ENCODE measurements around the gene GPC3. TPM values are rescaled to one million over a fixed set of nuclear protein-coding genes. Genes with fewer than 3 reads are reported as not detected.

The GPC3 gene
- total RNA-seq, 1 experiment from 2014 or later = not detected

- no peaks in the 10 kb centered on the region for H3K79me2 ChIP-seq (ENCODE audit: low read length)
- no peaks in the 10 kb centered on the region for H3K9me2 ChIP-seq (replicated peaks; ENCODE audit: insufficient read depth, low read length)
- H3K9ac ChIP-seq (ENCODE audit: low read length) = no peak overlapping the region
- no peaks in the 10 kb centered on the region for H4K20me1 ChIP-seq (ENCODE audit: insufficient read depth, low read depth, low read length)
- H3K4me2 ChIP-seq (ENCODE audit: low read depth, low read length, poor library complexity, severe bottlenecking) = no peak overlapping the region
- no peaks in the 10 kb centered on the region for H3K27me3 ChIP-seq (ENCODE audit: low read length)
- H3K4me1 ChIP-seq (ENCODE audit: low read length) = peaks cover 25% of the 10 kb centered on the region
- H3K9me3 ChIP-seq (ENCODE audit: low read length) = no peaks in the 10 kb centered on the region
- H3K36me3 ChIP-seq (ENCODE audit: insufficient read depth, low read length) = no peaks in the 10 kb centered on the region
- H3K27ac ChIP-seq (ENCODE audit: low read length) = no peak overlapping the region
- DNase-seq = no peak
- no peak overlapping the region for H2AFZ ChIP-seq (ENCODE audit: low read length)
- H3K4me3 ChIP-seq (ENCODE audit: low read length) = no peak overlapping the region
Measured at GRCh38 chrX:133681897-133682296, 303.5 kb downstream of the GPC3 start.

- no peak overlapping the region for H3K9ac ChIP-seq (ENCODE audit: low read length)
- H3K36me3 ChIP-seq (ENCODE audit: insufficient read depth, low read length) = no peaks in the 10 kb centered on the region
- DNase-seq = no peak
- no peaks in the 10 kb centered on the region for H3K79me2 ChIP-seq (ENCODE audit: low read length)
- no peaks in the 10 kb centered on the region for H3K27me3 ChIP-seq (ENCODE audit: low read length)
- H3K9me2 ChIP-seq (replicated peaks; ENCODE audit: insufficient read depth, low read length) = no peaks in the 10 kb centered on the region
- H3K27ac ChIP-seq (ENCODE audit: low read length) = no peak overlapping the region
- no peak overlapping the region for H3K4me2 ChIP-seq (ENCODE audit: low read depth, low read length, poor library complexity, severe bottlenecking)
- H4K20me1 ChIP-seq (ENCODE audit: insufficient read depth, low read depth, low read length) = no peaks in the 10 kb centered on the region
- no peak overlapping the region for H2AFZ ChIP-seq (ENCODE audit: low read length)
- no peak overlapping the region for H3K4me3 ChIP-seq (ENCODE audit: low read length)
- no peaks in the 10 kb centered on the region for H3K9me3 ChIP-seq (ENCODE audit: low read length)
- peaks cover 22% of the 10 kb centered on the region for H3K4me1 ChIP-seq (ENCODE audit: low read length)
Measured at GRCh38 chrX:133681421-133681820, 304.0 kb downstream of the GPC3 start.

- Histone ChIP-seq H3K4me3 (ENCODE audit: low read length) (no peak overlapping the region), H2AFZ (ENCODE audit: low read length) (no peak overlapping the region), H3K27me3 (ENCODE audit: low read length) (no peaks in the 10 kb centered on the region), H3K4me2 (ENCODE audit: low read depth, low read length, poor library complexity, severe bottlenecking) (no peak overlapping the region), H3K79me2 (ENCODE audit: low read length) (no peaks in the 10 kb centered on the region), H4K20me1 (ENCODE audit: insufficient read depth, low read depth, low read length) (no peaks in the 10 kb centered on the region), H3K4me1 (ENCODE audit: low read length) (no peaks in the 10 kb centered on the region), H3K9ac (ENCODE audit: low read length) (no peak overlapping the region), H3K9me3 (ENCODE audit: low read length) (no peaks in the 10 kb centered on the region), H3K36me3 (ENCODE audit: insufficient read depth, low read length) (no peaks in the 10 kb centered on the region), H3K9me2 (replicated peaks; ENCODE audit: insufficient read depth, low read length) (no peaks in the 10 kb centered on the region), H3K27ac (ENCODE audit: low read length) (no peak overlapping the region)
- no peak for DNase-seq
Measured at GRCh38 chrX:133677123-133678063, 308.0 kb downstream of the GPC3 start.

GRCh38 chrX:133676344-133677122 is 308.9 kb downstream of the GPC3 start:
- H3K79me2 ChIP-seq (ENCODE audit: low read length) = no peaks in the 10 kb centered on the region
- H3K9me3 ChIP-seq (ENCODE audit: low read length) = no peaks in the 10 kb centered on the region
- H2AFZ ChIP-seq (ENCODE audit: low read length) = no peak overlapping the region
- H3K27me3 ChIP-seq (ENCODE audit: low read length) = no peaks in the 10 kb centered on the region
- no peaks in the 10 kb centered on the region for H3K9me2 ChIP-seq (replicated peaks; ENCODE audit: insufficient read depth, low read length)
- H4K20me1 ChIP-seq (ENCODE audit: insufficient read depth, low read depth, low read length) = no peaks in the 10 kb centered on the region
- no peak overlapping the region for H3K27ac ChIP-seq (ENCODE audit: low read length)
- H3K4me1 ChIP-seq (ENCODE audit: low read length) = no peaks in the 10 kb centered on the region
- H3K4me2 ChIP-seq (ENCODE audit: low read depth, low read length, poor library complexity, severe bottlenecking) = no peak overlapping the region
- no peak for DNase-seq
- H3K9ac ChIP-seq (ENCODE audit: low read length) = no peak overlapping the region
- no peak overlapping the region for H3K4me3 ChIP-seq (ENCODE audit: low read length)
- H3K36me3 ChIP-seq (ENCODE audit: insufficient read depth, low read length) = no peaks in the 10 kb centered on the region

GRCh38 chrX:133674726-133675470 is 310.5 kb downstream of the GPC3 start:
- no peak for DNase-seq
- H3K4me2 ChIP-seq (ENCODE audit: low read depth, low read length, poor library complexity, severe bottlenecking) = no peak overlapping the region
- no peak overlapping the region for H3K4me3 ChIP-seq (ENCODE audit: low read length)
- no peaks in the 10 kb centered on the region for H4K20me1 ChIP-seq (ENCODE audit: insufficient read depth, low read depth, low read length)
- no peaks in the 10 kb centered on the region for H3K4me1 ChIP-seq (ENCODE audit: low read length)
- no peak overlapping the region for H2AFZ ChIP-seq (ENCODE audit: low read length)
- H3K9me2 ChIP-seq (replicated peaks; ENCODE audit: insufficient read depth, low read length) = no peaks in the 10 kb centered on the region
- no peak overlapping the region for H3K9ac ChIP-seq (ENCODE audit: low read length)
- H3K9me3 ChIP-seq (ENCODE audit: low read length) = no peaks in the 10 kb centered on the region
- H3K36me3 ChIP-seq (ENCODE audit: insufficient read depth, low read length) = no peaks in the 10 kb centered on the region
- no peak overlapping the region for H3K27ac ChIP-seq (ENCODE audit: low read length)
- no peaks in the 10 kb centered on the region for H3K27me3 ChIP-seq (ENCODE audit: low read length)
- H3K79me2 ChIP-seq (ENCODE audit: low read length) = no peaks in the 10 kb centered on the region

- H3K27me3 ChIP-seq (ENCODE audit: low read length) = no peaks in the 10 kb centered on the region
- H4K20me1 ChIP-seq (ENCODE audit: insufficient read depth, low read depth, low read length) = no peaks in the 10 kb centered on the region
- H3K9me2 ChIP-seq (replicated peaks; ENCODE audit: insufficient read depth, low read length) = no peaks in the 10 kb centered on the region
- H3K9ac ChIP-seq (ENCODE audit: low read length) = no peak overlapping the region
- H3K9me3 ChIP-seq (ENCODE audit: low read length) = no peaks in the 10 kb centered on the region
- H3K4me3 ChIP-seq (ENCODE audit: low read length) = no peak overlapping the region
- no peaks in the 10 kb centered on the region for H3K79me2 ChIP-seq (ENCODE audit: low read length)
- no peaks in the 10 kb centered on the region for H3K4me1 ChIP-seq (ENCODE audit: low read length)
- no peak overlapping the region for H2AFZ ChIP-seq (ENCODE audit: low read length)
- no peak overlapping the region for H3K27ac ChIP-seq (ENCODE audit: low read length)
- DNase-seq = peak; percentile 74
- no peak overlapping the region for H3K4me2 ChIP-seq (ENCODE audit: low read depth, low read length, poor library complexity, severe bottlenecking)
- no peaks in the 10 kb centered on the region for H3K36me3 ChIP-seq (ENCODE audit: insufficient read depth, low read length)
Measured at GRCh38 chrX:133670383-133670782, 315.0 kb downstream of the GPC3 start.

- Histone ChIP-seq H3K4me2 (ENCODE audit: low read depth, low read length, poor library complexity, severe bottlenecking) (no peak overlapping the region), H2AFZ (ENCODE audit: low read length) (no peak overlapping the region), H3K27ac (ENCODE audit: low read length) (no peak overlapping the region), H3K36me3 (ENCODE audit: insufficient read depth, low read length) (no peaks in the 10 kb centered on the region), H3K9me2 (replicated peaks; ENCODE audit: insufficient read depth, low read length) (no peaks in the 10 kb centered on the region), H3K4me1 (ENCODE audit: low read length) (no peaks in the 10 kb centered on the region), H4K20me1 (ENCODE audit: insufficient read depth, low read depth, low read length) (no peaks in the 10 kb centered on the region), H3K9me3 (ENCODE audit: low read length) (no peaks in the 10 kb centered on the region), H3K79me2 (ENCODE audit: low read length) (no peaks in the 10 kb centered on the region), H3K4me3 (ENCODE audit: low read length) (no peak overlapping the region), H3K27me3 (ENCODE audit: low read length) (no peaks in the 10 kb centered on the region), H3K9ac (ENCODE audit: low read length) (no peak overlapping the region)
- DNase-seq = no peak
Measured at GRCh38 chrX:133669214-133669613, 316.2 kb downstream of the GPC3 start.
